Activated effector memory CD4-positive, alpha-beta T cell treated with anti-CD3 and anti-CD28 coated beads, Interleukin-2, amount 50 U/mL, for 16 hours (primary cell): ENCODE results near the gene NFKBIE.

Experiments
- DNase-seq: peaks from one replicate; pipeline ENCODE4 v3.0.0-alpha.2; 2020

The NFKBIE gene

GRCh38 chr6:44272529-44272928 is 7.2 kb upstream of the NFKBIE start:
- DNase-seq: no peak

DNA sequence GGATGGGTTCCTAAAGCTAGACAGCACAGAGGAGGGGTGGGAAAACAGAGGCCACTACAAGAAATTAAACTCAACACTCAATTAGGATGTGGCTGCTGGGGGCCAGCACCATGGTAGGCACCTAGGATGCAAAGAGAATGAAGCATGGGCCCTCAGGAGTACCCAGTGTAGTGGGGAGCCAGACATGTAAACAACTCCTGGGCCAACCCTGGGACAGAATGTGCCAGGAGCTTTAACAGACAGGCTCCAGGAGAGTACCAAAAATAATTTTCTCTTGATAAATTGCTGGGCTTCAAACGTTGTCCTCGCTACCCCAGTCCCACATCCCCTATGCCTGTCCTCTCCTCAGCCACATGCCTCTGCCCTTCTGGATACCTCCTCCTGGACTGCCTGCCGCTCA is 6.6 kb upstream of the NFKBIE start:
- DNase-seq: no peak

GRCh38 chr6:44271406-44271723 is 6.0 kb upstream of the NFKBIE start:
- no peak for DNase-seq

GRCh38 chr6:44270526-44271405 is 5.4 kb upstream of the NFKBIE start:
- no peak for DNase-seq

- no peak for DNase-seq
Measured at GRCh38 chr6:44269921-44270525, 4.7 kb upstream of the NFKBIE start, which contains the start of gene TMEM151B. Gene TMEM151B, plus strand, starts transcription at chr6:44270450. Its CDS starts 293 bp downstream, at chr6:44270743.

DNA sequence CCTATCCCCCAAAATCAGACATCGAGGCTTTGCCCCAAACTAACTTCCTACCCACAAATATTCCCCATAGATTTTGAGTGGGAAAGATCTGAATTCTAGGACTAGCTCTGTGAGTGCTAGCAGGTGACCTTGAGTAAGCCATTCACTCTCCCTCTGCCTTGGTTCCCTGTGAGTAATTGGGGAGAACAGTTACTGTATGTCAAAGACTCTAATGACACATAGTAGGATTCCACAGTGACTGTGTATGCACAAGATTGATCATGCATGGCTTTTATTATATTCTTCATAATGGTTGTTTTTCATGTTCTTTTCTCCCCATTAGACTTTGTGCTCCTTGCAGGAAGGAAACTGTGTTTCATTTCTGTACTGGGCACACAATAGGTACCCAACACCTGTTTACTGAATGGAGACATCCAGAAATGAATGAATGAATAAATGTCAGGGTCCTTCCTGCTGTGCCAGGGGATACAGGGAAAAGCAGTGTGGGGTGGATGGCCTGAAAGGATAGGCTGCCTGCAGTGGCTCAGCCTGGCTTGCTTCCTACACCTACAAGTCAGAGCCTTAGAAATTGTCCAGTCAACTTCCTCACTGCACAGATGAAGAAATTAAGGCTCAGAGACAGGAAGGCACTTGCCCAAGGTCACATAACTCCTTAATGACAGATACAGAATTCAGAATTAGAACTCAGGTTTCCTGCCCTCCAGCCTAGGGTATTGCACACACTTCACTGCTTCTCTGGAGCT is 4.0 kb upstream of the NFKBIE start:
- DNase-seq: no peak

DNA sequence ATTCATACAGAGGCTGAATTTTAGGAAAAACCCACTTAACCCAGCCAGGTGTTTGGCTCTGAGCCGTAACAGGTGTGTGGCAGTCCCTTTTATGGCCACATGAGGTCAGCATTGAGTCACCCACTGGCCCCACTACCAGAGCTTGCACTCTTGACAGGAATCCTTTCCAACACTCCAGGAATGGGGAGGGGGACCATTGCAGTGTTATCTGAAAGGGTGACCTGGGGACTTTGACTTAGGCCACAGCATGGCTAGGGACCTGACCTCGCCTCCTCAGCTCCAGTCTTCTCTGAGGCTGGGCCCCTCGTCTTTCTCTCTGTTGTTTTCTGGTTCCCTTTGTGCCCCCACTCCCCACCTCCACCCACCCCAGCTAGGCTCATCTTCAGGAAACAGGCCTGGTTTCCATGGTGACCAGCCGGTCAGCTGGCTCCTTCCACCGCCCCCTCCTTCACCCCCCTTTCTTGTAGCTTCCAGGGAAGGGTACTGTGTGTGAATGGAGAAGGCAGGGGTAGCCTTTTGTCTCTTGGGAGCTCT is 2.8 kb upstream of the NFKBIE start:
- peak; percentile 86 for DNase-seq

GRCh38 chr6:44267252-44267651 is 1.9 kb upstream of the NFKBIE start:
- DNase-seq: no peak

GRCh38 chr6:44266347-44266746 is 996 bp upstream of the NFKBIE start:
- DNase-seq: no peak

DNA sequence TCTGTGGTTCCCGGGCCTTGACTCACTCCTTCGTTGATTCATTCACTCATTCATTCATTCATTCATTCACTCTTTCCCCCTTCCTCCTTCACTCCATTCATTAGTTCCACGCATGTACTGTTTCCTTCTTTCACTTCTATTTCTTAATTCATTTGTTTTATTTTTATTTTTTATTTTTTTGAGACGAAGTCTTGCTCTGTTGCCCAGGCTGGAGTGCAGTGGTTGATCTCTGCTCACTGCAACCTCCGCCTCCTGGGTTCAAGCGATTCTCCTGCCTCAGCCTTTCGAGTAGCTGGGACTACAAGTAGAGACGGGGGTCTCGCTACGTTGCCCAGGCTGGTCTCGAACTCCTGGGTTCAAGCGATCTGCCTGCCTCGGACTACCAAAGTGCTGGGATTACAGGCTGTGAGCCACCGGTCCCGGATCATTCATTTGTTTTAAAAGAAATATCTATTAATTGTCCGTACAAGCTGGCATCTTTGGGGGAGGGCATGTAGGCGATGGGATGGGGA is 427 bp upstream of the NFKBIE start:
- DNase-seq: no peak

DNA sequence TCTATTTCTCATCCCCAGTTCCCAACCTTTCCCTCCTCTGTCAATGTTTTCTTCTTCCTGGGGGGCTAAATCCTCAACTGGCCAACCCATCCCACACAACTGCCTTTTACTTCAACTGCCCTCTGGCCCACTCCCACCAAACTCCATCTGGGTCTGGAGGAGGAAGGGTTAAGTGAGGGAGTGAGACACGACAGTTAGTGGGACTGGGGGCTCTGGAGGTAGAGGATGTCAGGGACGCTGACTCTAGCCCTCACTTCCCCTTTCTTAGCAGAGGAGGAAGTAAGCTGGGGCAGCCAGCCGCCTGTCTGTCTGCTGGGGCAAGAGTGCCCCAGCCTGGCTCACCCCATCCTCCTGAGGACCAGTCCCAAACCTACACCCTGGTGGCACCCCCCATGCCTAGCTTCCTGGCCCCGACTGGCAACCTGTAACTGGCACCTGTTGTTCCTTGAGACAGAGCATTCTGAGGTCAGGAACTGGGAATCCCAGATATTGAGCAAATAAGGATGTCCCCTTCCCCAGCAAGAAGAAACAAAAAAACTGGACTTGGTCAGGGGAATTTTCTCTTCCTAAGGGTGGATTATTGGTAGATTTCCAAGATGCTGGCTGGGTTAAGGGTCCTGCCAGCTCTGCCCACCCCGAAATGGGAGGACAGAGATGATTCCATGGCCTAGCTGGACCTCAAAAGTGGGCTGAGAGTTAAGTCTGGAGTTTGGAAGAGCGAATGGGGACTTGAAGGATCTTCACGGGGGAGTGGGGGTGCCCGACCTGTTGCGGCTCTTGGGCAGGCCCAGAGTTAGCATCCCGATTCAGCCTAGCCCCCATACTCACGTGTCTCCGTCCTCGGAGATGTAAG is 971 bp downstream of the NFKBIE start:
- peak; percentile 79 for DNase-seq

GRCh38 chr6:44263354-44264100 is 1.8 kb downstream of the NFKBIE start:
- peak; percentile 82 for DNase-seq

DNA sequence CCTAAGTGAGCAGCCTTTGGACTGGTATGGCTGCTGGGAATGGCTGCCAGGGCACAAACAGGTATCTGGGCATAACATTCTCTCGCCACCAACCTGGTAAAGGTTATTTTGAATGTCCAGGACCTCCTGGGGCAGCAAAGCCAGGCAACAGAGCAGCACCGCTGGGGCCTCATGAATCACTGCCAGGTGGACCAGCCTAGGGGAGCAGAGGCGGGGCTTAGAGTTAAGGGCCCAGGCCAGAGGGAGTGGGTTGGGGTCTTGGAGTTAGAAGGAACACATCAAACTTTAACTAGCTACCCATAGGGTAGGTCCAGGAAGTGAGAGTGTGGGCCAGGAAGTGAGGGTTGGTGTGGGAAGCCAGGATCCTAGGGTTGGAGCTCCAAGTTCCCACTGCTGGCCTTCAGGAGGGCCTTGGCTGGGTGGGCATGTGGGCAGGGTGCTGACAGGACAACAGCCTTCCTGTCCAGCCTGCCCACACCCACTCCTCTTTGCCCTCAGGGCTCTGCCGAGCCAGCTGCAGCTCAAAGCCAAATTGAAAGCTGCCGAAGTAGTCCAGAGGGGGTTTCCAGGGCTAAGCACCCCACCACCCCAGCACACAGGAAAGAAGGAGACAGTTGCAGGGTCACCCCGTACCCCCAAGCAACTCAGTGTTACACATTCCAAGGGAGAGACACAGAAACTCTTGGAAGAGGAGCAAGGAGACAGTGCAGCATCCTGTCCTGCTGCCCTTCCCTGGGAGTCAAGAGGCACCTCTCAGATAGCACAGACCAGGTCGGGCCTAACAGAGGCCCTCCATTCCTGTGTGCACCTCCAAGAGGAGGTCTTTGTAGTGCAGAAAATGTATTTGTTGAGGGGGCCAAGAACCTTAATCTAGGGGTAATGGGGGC is 2.6 kb downstream of the NFKBIE start:
- DNase-seq: no peak

- DNase-seq: no peak
Measured at GRCh38 chr6:44261581-44261980, 3.8 kb downstream of the NFKBIE start.

- no peak for DNase-seq
Measured at GRCh38 chr6:44260451-44261297, 4.7 kb downstream of the NFKBIE start.

DNA sequence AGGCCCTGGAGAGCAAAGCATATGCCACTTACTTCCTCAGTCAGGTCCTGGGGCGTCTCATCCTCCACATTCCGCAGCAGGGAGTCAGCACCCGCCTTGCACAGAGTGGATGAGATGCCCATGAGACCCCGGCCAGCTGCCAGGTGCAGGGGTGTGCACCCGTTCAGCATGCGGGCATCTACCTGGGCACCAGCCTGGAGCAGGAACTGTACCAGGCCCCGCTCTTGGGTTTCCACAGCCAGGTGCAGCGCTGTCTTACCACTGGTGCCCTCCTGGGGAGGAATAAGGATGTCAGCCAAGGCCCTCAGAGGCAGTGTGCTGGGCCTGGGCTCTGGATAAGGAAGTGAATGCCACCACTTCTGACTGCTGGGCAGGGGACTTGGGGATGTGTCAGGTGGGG is 5.3 kb downstream of the NFKBIE start:
- no peak for DNase-seq

DNA sequence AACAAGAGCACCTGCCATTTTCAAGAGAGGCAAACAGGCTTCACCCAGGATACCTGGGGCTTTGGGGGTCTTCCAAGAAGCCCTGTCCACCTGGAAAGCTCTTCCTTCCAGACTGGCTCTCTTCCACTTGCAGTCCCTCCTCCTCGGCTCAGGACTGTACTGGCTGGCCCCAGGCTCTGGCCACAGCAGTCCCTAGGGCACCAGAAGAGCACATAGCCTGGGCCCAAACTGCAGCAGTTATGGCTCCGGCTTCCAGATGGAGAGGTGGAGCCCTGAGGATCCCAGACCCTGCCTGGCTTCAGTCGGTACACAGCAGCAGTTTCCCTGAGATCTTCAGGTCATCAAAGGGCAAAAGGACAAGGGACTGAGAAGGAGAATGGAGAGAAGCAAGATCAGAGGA is 6.4 kb downstream of the NFKBIE start:
- DNase-seq: no peak

DNA sequence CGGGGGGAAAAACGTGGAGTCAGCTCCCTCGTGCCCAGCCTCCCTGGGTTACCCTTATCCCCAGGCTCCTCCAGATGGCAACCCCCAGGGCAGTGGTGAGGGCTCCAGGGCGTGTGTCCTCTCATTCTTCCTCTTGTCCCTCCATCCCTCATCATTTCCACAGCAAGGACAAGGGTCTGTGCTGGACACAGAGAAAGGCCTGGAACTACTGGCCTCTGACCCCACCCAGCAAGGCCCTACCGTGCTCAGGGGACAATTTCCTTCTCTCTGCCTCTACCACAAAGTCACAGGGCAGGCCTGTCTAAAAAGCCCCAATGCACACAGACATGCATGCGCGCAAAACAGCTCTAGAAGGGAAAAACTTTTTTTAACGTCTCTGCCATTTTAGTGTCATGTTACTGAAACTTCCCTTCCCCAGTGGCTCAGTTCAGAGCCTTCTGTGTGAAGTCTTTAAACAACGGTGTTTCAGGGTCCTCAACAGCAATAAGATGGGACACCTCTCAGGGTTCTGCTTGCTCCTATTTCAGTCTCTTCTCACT is 7.0 kb downstream of the NFKBIE start:
- DNase-seq: no peak

DNA sequence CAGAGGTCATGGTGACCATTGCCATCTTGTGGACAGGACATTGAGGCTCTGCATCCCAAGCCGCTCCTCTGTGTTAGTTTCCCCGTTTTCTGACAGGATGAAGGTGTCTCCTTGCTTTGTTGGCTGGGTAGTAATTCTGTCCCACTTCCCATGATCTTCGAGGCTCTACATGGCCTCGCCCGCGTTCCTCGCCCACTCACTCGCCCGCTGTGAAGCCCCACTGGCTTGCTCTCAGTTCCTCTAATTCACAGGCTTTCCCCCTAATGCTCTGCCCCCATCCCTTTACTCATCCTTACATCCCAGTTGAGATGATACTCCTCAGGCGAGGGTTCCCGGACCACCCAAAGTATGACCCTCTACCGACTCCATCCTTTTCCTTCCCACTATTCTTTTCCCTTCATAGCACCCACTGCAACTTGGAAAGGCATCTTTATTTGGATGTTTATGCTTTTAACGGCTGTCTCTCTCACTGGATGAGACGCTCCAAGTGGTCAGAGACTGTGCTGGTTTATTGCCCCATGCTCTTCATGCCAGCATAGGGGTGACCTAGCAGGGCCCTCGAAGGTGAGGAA is 7.5 kb downstream of the NFKBIE start:
- no peak for DNase-seq
